Prostate gland (tissue), 2 donors: ENCODE measurements around the gene TSEN54.

Experiments
- POLR2A ChIP-seq: fragments of 450-650 bp; IDR thresholded peaks from one replicate; pipeline ENCODE4 v1.6.1; 2016; ENCODE audit warnings: antibody characterized with exemption, mild to moderate bottlenecking
- POLR2AphosphoS5 ChIP-seq: sonication (generic); formaldehyde crosslinking; IDR thresholded peaks from one replicate; pipeline ENCODE4 v1.6.1; 2017; ENCODE audit warnings: antibody characterized with exemption
- TF ChIP-seq, protein P1 (sequence below), 4 experiments: fragments of 200-600 bp in 2 of 4; fragments of 450-650 bp in 2 of 4; sonication (generic) in 2 of 4; IDR thresholded peaks; 1 replicate in 3 of 4; 2 replicates in 1 of 4; pipeline ENCODE4 v1.5.1; 2016 to 2019; ENCODE audit warnings: antibody characterized with exemption in 4 of 4, mild to moderate bottlenecking in 2 of 4, moderate library complexity in 2 of 4

- TF ChIP-seq, protein P1, sequence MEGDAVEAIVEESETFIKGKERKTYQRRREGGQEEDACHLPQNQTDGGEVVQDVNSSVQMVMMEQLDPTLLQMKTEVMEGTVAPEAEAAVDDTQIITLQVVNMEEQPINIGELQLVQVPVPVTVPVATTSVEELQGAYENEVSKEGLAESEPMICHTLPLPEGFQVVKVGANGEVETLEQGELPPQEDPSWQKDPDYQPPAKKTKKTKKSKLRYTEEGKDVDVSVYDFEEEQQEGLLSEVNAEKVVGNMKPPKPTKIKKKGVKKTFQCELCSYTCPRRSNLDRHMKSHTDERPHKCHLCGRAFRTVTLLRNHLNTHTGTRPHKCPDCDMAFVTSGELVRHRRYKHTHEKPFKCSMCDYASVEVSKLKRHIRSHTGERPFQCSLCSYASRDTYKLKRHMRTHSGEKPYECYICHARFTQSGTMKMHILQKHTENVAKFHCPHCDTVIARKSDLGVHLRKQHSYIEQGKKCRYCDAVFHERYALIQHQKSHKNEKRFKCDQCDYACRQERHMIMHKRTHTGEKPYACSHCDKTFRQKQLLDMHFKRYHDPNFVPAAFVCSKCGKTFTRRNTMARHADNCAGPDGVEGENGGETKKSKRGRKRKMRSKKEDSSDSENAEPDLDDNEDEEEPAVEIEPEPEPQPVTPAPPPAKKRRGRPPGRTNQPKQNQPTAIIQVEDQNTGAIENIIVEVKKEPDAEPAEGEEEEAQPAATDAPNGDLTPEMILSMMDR (IDR thresholded peaks at IDR 0.05), result no peak
- no peak for TF ChIP-seq POLR2A
- TF ChIP-seq POLR2AphosphoS5, result no peak
Measured at GRCh38 chr17:75506134-75506533, 10.2 kb upstream of the TSEN54 start.
